K562 (cell line): Measurements from ENCODE around the gene MBD6. TPM values are rescaled to one million over a fixed set of nuclear protein-coding genes. Genes with fewer than 3 reads are reported as not detected.
A peak's percentile ranks its signal among the peaks of the same experiment; 100 is the strongest.

Source experiments
- ATF3 ChIP-seq, 2 experiments: fragments of 450-650 bp in 1 of 2; sonication (generic) in 1 of 2; formaldehyde crosslinking in 1 of 2; IDR thresholded peaks in 1 of 2; conservative IDR thresholded peaks in 1 of 2; 2 replicates each; pipeline versions ENCODE4 v1.6.1 to v1.8.1; 2016 to 2023; ENCODE audit warnings: mild to moderate bottlenecking in 2 of 2, moderate library complexity in 2 of 2, inconsistent platforms in 1 of 2, missing genetic modification reagents in 1 of 2
- BCOR ChIP-seq: fragments of 450-650 bp; IDR thresholded peaks from 2 replicates; pipeline ENCODE4 v1.6.1; 2016
- CBFB ChIP-seq: sonication (generic); formaldehyde crosslinking; IDR thresholded peaks from 2 replicates; pipeline ENCODE4 v1.4.0; 2020; ENCODE audit warnings: mild to moderate bottlenecking, missing genetic modification reagents
- CBX5 ChIP-seq: IDR thresholded peaks from 2 replicates; pipeline ENCODE4 v1.6.1; 2014; ENCODE audit warnings: low read depth, borderline replicate concordance
- CREB1 ChIP-seq, 2 experiments: sonication (generic) in 1 of 2; formaldehyde crosslinking in 1 of 2; IDR thresholded peaks; 2 replicates each; pipeline versions ENCODE4 v1.6.1 to v1.8.0; 2012 to 2022; ENCODE audit warnings: inconsistent platforms in 1 of 2, mild to moderate bottlenecking in 1 of 2, missing genetic modification reagents in 1 of 2, moderate library complexity in 1 of 2
- CXXC5 ChIP-seq: fragments of 250-450 bp; sonication (Bioruptor Pico); IDR thresholded peaks from 2 replicates; pipeline ENCODE4 v1.8.0; 2022; ENCODE audit warnings: inconsistent platforms, mild to moderate bottlenecking, moderate library complexity
- EZH2 ChIP-seq: IDR thresholded peaks from 2 replicates; pipeline ENCODE4 v1.6.1; 2012; ENCODE audit warnings: low read depth, mild to moderate bottlenecking, inconsistent platforms, low read length, borderline replicate concordance
- FOXK1 ChIP-seq: sonication (generic); formaldehyde crosslinking; IDR thresholded peaks from 2 replicates; pipeline ENCODE4 v1.8.0; 2022; ENCODE audit warnings: missing genetic modification reagents, mild to moderate bottlenecking, borderline replicate concordance
- MAFG ChIP-seq: fragments of 450-650 bp; conservative IDR thresholded peaks from 2 replicates; pipeline ENCODE4 v1.6.1; 2016; ENCODE audit warnings: missing genetic modification characterization, missing compliant biosample characterization
- MAZ ChIP-seq, 2 experiments: fragments of 450-650 bp in 1 of 2; sonication (generic) in 1 of 2; formaldehyde crosslinking; IDR thresholded peaks in 1 of 2; conservative IDR thresholded peaks in 1 of 2; 2 replicates each; pipeline versions ENCODE4 v1.4.0 to v1.5.0; 2020; ENCODE audit warnings: mild to moderate bottlenecking in 1 of 2, missing genetic modification reagents in 1 of 2
- MYC ChIP-seq, 2 experiments: fragments of 250-450 bp in 1 of 2; sonication (Bioruptor Pico) in 1 of 2; IDR thresholded peaks; 2 replicates each; pipeline versions ENCODE4 v1.5.1 to v1.6.1; 2012 to 2021; ENCODE audit warnings: low read depth in 2 of 2, borderline replicate concordance in 1 of 2, improper control_type of control experiment in 1 of 2, low read length in 1 of 2, mild to moderate bottlenecking in 1 of 2, moderate library complexity in 1 of 2
- NCOR1 ChIP-seq: fragments of 450-650 bp; IDR thresholded peaks from 2 replicates; pipeline ENCODE4 v1.6.1; 2016; ENCODE audit warnings: mild to moderate bottlenecking, moderate library complexity
- PML ChIP-seq: IDR thresholded peaks from 2 replicates; pipeline ENCODE4 v1.6.1; 2012; ENCODE audit warnings: low read length, inconsistent platforms
- RBM22 ChIP-seq: fragments of 200-400 bp; formaldehyde crosslinking; IDR thresholded peaks from 2 replicates; pipeline ENCODE4 v1.6.1; 2018; ENCODE audit warnings: low read length, low read depth; ENCODE audit not compliant: poor library complexity, severe bottlenecking
- SMARCA4 ChIP-seq: fragments of 450-650 bp; IDR thresholded peaks from 2 replicates; pipeline ENCODE4 v1.6.1; 2016
- THAP12 ChIP-seq: fragments of 250-450 bp; sonication (Bioruptor Pico); IDR thresholded peaks from 2 replicates; pipeline ENCODE4 v1.9.0; 2021; ENCODE audit warnings: mild to moderate bottlenecking, inconsistent platforms
- ZKSCAN8 ChIP-seq: fragments of 200-800 bp; sonication (Bioruptor generic); IDR thresholded peaks from 2 replicates; pipeline ENCODE4 v1.6.1; 2016; ENCODE audit warnings: missing genetic modification characterization, missing compliant biosample characterization
- ZNF197 ChIP-seq: fragments of 200-800 bp; sonication (Bioruptor generic); IDR thresholded peaks from 2 replicates; pipeline ENCODE4 v1.6.1; 2016; ENCODE audit warnings: low read depth, missing genetic modification characterization, missing compliant biosample characterization
- polyA plus RNA-seq, 8 experiments: library from polyadenylated mRNA; depleted of rRNA in 4 of 8; stranded (reverse) in 5 of 8; unstranded in 3 of 8; fragments of >200 nt; fragmentation: Nextera tagmentation in 2 of 8; fragmentation: Illumina TruSeq in 1 of 8; extraction: Ambion mirVana in 2 of 8; extraction: Trizol in 1 of 8; gene quantifications; 2 replicates each; pipeline versions ENCODE4 v1.2.1 to v1.2.3, GENCODE V29; 2011 to 2014; ENCODE audit warnings: inconsistent platforms in 1 of 8, missing spikeins in 1 of 8
- total RNA-seq, 7 experiments: library from RNA; depleted of rRNA in 6 of 7; stranded (reverse); fragments of >200 nt in 6 of 7; fragmentation: Illumina TruSeq in 2 of 7; extraction: Trizol in 2 of 7; gene quantifications; 2 replicates each; pipeline versions ENCODE4 v1.2.1 to v1.2.3, GENCODE V29; 2011 to 2021; ENCODE audit warnings: low replicate concordance in 1 of 7
- TF ChIP-seq, protein P1 (sequence below): fragments of 250-450 bp; sonication (Bioruptor Pico); IDR thresholded peaks from 2 replicates; pipeline ENCODE4 v1.4.0; 2020

The MBD6 gene
- total and polyA plus RNA-seq, 9 of the 15 experiments (the other 6 are each of a cell fraction or from before 2014, with no cell fraction given), result 2.0 to 54.8 (median 3.8) TPM

DNA sequence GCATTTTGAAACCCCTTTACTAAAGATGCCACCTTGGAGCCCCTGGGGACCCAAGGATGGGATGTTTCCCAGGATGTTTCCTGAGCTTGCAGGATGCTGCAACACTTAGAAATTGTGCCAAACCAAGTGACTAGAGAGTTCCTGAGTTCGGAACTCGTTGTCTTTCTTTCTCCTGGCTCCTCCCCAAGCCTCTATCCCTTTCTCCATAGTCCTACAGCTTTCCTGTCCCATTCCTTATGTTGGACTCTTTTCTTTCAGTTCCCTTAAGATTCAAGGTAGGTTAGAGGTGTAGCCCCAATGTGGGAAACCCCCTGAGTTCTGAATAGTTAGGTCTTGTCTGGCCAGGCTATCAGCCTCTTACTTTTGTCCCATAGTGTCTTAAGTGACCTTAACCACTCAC is 25.9 kb downstream of the MBD6 start (continued):
- TF ChIP-seq THAP12 (CRISPR knock-in tag), result no peak
- TF ChIP-seq PML, result peak; percentile 20; the same call in 1 of the 2 replicates
- TF ChIP-seq CREB1 (IDR thresholded peaks at IDR 0.05), result no peak
- 0 out of 2 replicates have a peak, but pooled peaks have one; percentile 10 for TF ChIP-seq CREB1 (CRISPR knock-in tag; IDR thresholded peaks at IDR 0.05)
- TF ChIP-seq CBX5, result no peak
- peak; percentile 31; the same call in 1 of the 2 replicates for TF ChIP-seq ZNF197 (CRISPR knock-in tag)
- 0 out of 2 replicates have a peak, but pooled peaks have one; percentile 14 for TF ChIP-seq MAFG (tag)
- peak; percentile 24; the same call in 1 of the 2 replicates for TF ChIP-seq SMARCA4
- TF ChIP-seq, protein P1, sequence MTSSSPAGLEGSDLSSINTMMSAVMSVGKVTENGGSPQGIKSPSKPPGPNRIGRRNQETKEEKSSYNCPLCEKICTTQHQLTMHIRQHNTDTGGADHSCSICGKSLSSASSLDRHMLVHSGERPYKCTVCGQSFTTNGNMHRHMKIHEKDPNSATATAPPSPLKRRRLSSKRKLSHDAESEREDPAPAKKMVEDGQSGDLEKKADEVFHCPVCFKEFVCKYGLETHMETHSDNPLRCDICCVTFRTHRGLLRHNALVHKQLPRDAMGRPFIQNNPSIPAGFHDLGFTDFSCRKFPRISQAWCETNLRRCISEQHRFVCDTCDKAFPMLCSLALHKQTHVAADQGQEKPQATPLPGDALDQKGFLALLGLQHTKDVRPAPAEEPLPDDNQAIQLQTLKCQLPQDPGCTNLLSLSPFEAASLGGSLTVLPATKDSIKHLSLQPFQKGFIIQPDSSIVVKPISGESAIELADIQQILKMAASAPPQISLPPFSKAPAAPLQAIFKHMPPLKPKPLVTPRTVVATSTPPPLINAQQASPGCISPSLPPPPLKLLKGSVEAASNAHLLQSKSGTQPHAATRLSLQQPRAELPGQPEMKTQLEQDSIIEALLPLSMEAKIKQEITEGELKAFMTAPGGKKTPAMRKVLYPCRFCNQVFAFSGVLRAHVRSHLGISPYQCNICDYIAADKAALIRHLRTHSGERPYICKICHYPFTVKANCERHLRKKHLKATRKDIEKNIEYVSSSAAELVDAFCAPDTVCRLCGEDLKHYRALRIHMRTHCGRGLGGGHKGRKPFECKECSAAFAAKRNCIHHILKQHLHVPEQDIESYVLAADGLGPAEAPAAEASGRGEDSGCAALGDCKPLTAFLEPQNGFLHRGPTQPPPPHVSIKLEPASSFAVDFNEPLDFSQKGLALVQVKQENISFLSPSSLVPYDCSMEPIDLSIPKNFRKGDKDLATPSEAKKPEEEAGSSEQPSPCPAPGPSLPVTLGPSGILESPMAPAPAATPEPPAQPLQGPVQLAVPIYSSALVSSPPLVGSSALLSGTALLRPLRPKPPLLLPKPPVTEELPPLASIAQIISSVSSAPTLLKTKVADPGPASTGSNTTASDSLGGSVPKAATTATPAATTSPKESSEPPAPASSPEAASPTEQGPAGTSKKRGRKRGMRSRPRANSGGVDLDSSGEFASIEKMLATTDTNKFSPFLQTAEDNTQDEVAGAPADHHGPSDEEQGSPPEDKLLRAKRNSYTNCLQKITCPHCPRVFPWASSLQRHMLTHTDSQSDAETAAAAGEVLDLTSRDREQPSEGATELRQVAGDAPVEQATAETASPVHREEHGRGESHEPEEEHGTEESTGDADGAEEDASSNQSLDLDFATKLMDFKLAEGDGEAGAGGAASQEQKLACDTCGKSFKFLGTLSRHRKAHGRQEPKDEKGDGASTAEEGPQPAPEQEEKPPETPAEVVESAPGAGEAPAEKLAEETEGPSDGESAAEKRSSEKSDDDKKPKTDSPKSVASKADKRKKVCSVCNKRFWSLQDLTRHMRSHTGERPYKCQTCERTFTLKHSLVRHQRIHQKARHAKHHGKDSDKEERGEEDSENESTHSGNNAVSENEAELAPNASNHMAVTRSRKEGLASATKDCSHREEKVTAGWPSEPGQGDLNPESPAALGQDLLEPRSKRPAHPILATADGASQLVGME (CRISPR knock-in tag), result 0 out of 2 replicates have a peak, but pooled peaks have one; percentile 6
- no peak for TF ChIP-seq BCOR
- no peak for TF ChIP-seq EZH2
- TF ChIP-seq CXXC5 (CRISPR knock-in tag), result peak; percentile 26; the same call in 1 of the 2 replicates
- TF ChIP-seq MYC (IDR thresholded peaks at IDR 0.05; ENCODE audit: low read depth, low read length), result peak; percentile 66
- TF ChIP-seq MYC (CRISPR knock-in tag; IDR thresholded peaks at IDR 0.05; ENCODE audit: borderline replicate concordance, low read depth), result no peak
- TF ChIP-seq FOXK1 (CRISPR knock-in tag), result no peak
- no peak for TF ChIP-seq RBM22
- 0 out of 2 replicates have a peak, but pooled peaks have one; percentile 25 for TF ChIP-seq ZKSCAN8 (CRISPR knock-in tag)
- peak; percentile 80 for TF ChIP-seq ATF3 (IDR thresholded peaks at IDR 0.05)
- TF ChIP-seq ATF3 (CRISPR knock-in tag; conservative IDR thresholded peaks at IDR 0.05), result no peak
- TF ChIP-seq MAZ (CRISPR knock-in tag; conservative IDR thresholded peaks at IDR 0.05 in 1 of 2, IDR thresholded peaks at IDR 0.05 in 1 of 2), result peak in 1 of 2 experiments; percentile 46; a peak in 1 of 4 replicates
- TF ChIP-seq NCOR1, result no peak
- TF ChIP-seq CBFB (CRISPR knock-in tag), result no peak
